A549 (cell line): Measurements from ENCODE around the gene HOXB8. TPM values are rescaled to one million over a fixed set of nuclear protein-coding genes. Genes with fewer than 3 reads are reported as not detected.

Source experiments
- ATAC-seq, 2 experiments: fragments of 200-7000 bp in 1 of 2; fragments of >200 bp in 1 of 2; cut with Nextera tagmentation in 1 of 2; cut with Tn5 transposase in 1 of 2; 3 replicates each; pipeline versions ENCODE4 v1.8.0 to v1.9.1; 2018 to 2020; ENCODE audit warnings: mild to moderate bottlenecking in 1 of 2, moderate library complexity in 1 of 2
- CTCF ChIA-PET: fragments of 300-600 bp; sonication (Branson Sonifier 250); formaldehyde crosslinking; extraction: SDS; loops from one replicate; lab custom pipeline; 2021; ENCODE audit warnings: antibody characterized with exemption, inconsistent platforms; lab: Yijun Ruan, JAX
- POLR2A ChIA-PET: fragments of 350-600 bp; formaldehyde crosslinking; extraction: SDS; loops from one replicate; lab custom pipeline; 2021; ENCODE audit warnings: antibody characterized with exemption, inconsistent platforms; lab: Yijun Ruan, JAX
- DNase-seq, 2 experiments: peaks; one replicate each; pipeline versions ENCODE4 v3.0.0 to v3.0.0-alpha.2; 2011 to 2016; ENCODE audit warnings: low read depth in 1 of 2, low spot score in 1 of 2
- FAIRE-seq: peaks from 2 replicates; lab custom pipeline; 2011; peaks lifted over from hg19 to GRCh38; lab: Jason Lieb, UNC
- H3K27ac ChIP-seq, 2 experiments: fragments of >200 bp; sonication (Bioruptor Twin); formaldehyde crosslinking; 3 replicates each; pipeline ENCODE4 v1.5.1; 2016 to 2017
- H3K4me1 ChIP-seq: fragments of >200 bp; sonication (Bioruptor Twin); formaldehyde crosslinking; 3 replicates; pipeline ENCODE4 v1.6.1; 2016
- H3K4me2 ChIP-seq: fragments of >200 bp; sonication (Bioruptor Twin); formaldehyde crosslinking; 3 replicates; pipeline ENCODE4 v1.6.1; 2016
- H3K4me3 ChIP-seq: fragments of >200 bp; sonication (Bioruptor Twin); formaldehyde crosslinking; 3 replicates; pipeline ENCODE4 v1.5.1; 2016
- H3K9me3 ChIP-seq: fragments of >200 bp; sonication (Bioruptor Twin); formaldehyde crosslinking; 3 replicates; pipeline ENCODE4 v1.6.1; 2016
- ATOH8 ChIP-seq: fragments of 250-450 bp; sonication (Bioruptor Pico); IDR thresholded peaks from 2 replicates; pipeline ENCODE4 v1.5.0; 2020; ENCODE audit warnings: low read depth, mild to moderate bottlenecking, moderate library complexity
- BHLHE40 ChIP-seq: IDR thresholded peaks from 2 replicates; pipeline ENCODE4 v1.6.1; 2012; ENCODE audit warnings: low read depth, low read length, inconsistent platforms
- CBX2 ChIP-seq: fragments of 200-600 bp; sonication (generic); IDR thresholded peaks from 2 replicates; pipeline ENCODE4 v1.6.1; 2016; ENCODE audit warnings: low read depth, mild to moderate bottlenecking, borderline replicate concordance
- CBX8 ChIP-seq: fragments of 200-600 bp; sonication (generic); IDR thresholded peaks from 2 replicates; pipeline ENCODE4 v1.6.1; 2016
- EHF ChIP-seq: fragments of 250-450 bp; sonication (Bioruptor Pico); IDR thresholded peaks from 2 replicates; pipeline ENCODE4 v1.5.0; 2020; ENCODE audit warnings: mild to moderate bottlenecking
- ELK1 ChIP-seq: fragments of 150-350 bp; IDR thresholded peaks from 2 replicates; pipeline ENCODE4 v1.6.1; 2014; ENCODE audit warnings: low read depth, mild to moderate bottlenecking, low read length
- EP300 ChIP-seq, 2 experiments: fragments of >200 bp; sonication (Bioruptor Twin); formaldehyde crosslinking; IDR thresholded peaks; 2 replicates in 1 of 2; 3 replicates in 1 of 2; pipeline ENCODE4 v1.6.1; 2016 to 2017
- FOSB ChIP-seq: fragments of 250-450 bp; sonication (Bioruptor Pico); IDR thresholded peaks from 2 replicates; pipeline ENCODE4 v1.5.0; 2020; ENCODE audit warnings: mild to moderate bottlenecking, moderate library complexity
- FOSL2 ChIP-seq, 2 experiments: fragments of 450-650 bp in 1 of 2; fragments of >200 bp in 1 of 2; sonication (Bioruptor Twin) in 1 of 2; formaldehyde crosslinking; IDR thresholded peaks; 2 replicates each; pipeline versions ENCODE4 v1.5.0 to v1.6.1; 2016 to 2020; ENCODE audit warnings: mild to moderate bottlenecking in 1 of 2, moderate library complexity in 1 of 2
- FOXS1 ChIP-seq: fragments of 250-450 bp; sonication (Bioruptor Pico); IDR thresholded peaks from 2 replicates; pipeline ENCODE4 v1.5.0; 2020; ENCODE audit warnings: mild to moderate bottlenecking, moderate library complexity
- GATA3 ChIP-seq: IDR thresholded peaks from 2 replicates; pipeline ENCODE4 v1.6.1; 2012; ENCODE audit warnings: borderline replicate concordance
- HMGXB4 ChIP-seq: fragments of 250-450 bp; sonication (Bioruptor Pico); IDR thresholded peaks from 2 replicates; pipeline ENCODE4 v1.5.0; 2021; ENCODE audit warnings: mild to moderate bottlenecking, moderate library complexity, borderline replicate concordance
- HOXA7 ChIP-seq: fragments of 250-450 bp; sonication (Bioruptor Pico); IDR thresholded peaks from 2 replicates; pipeline ENCODE4 v1.5.0; 2020; ENCODE audit warnings: mild to moderate bottlenecking, moderate library complexity
- HOXB13 ChIP-seq: fragments of 250-450 bp; sonication (Bioruptor Pico); IDR thresholded peaks from 2 replicates; pipeline ENCODE4 v1.5.0; 2020; ENCODE audit warnings: low read depth, mild to moderate bottlenecking, moderate library complexity
- JUN ChIP-seq, 2 experiments: fragments of >200 bp; sonication (Bioruptor Twin); formaldehyde crosslinking; IDR thresholded peaks; 2 replicates in 1 of 2; 3 replicates in 1 of 2; pipeline ENCODE4 v1.6.1; 2016 to 2017
- JUNB ChIP-seq: fragments of >200 bp; sonication (Bioruptor Twin); formaldehyde crosslinking; IDR thresholded peaks from 2 replicates; pipeline ENCODE4 v1.6.1; 2016
- KDM1A ChIP-seq: fragments of 200-600 bp; sonication (generic); IDR thresholded peaks from 2 replicates; pipeline ENCODE4 v1.6.1; 2016; ENCODE audit warnings: low read depth, mild to moderate bottlenecking
- MAX ChIP-seq: IDR thresholded peaks from 2 replicates; pipeline ENCODE4 v1.6.1; 2012
- MAZ ChIP-seq: fragments of 150-350 bp; IDR thresholded peaks from 2 replicates; pipeline ENCODE4 v1.6.1; 2014; ENCODE audit warnings: antibody characterized with exemption, low read depth, low read length, borderline replicate concordance
- MYC ChIP-seq: IDR thresholded peaks from 2 replicates; pipeline ENCODE4 v1.6.1; 2012; ENCODE audit warnings: mild to moderate bottlenecking, inconsistent platforms, low read length, improper control_type of control experiment, borderline replicate concordance
- NR3C1 ChIP-seq: fragments of >200 bp; sonication (Bioruptor Twin); formaldehyde crosslinking; IDR thresholded peaks from 3 replicates; pipeline ENCODE4 v1.6.1; 2017
- POLR2A ChIP-seq: IDR thresholded peaks from 2 replicates; pipeline ENCODE4 v1.6.1; 2012; ENCODE audit warnings: mild to moderate bottlenecking, low read length
- POLR2AphosphoS2 ChIP-seq: conservative IDR thresholded peaks from 2 replicates; pipeline ENCODE4 v1.6.1; 2012; ENCODE audit warnings: low read length, improper control_type of control experiment, inconsistent platforms
- RCOR1 ChIP-seq: fragments of 150-350 bp; IDR thresholded peaks from 2 replicates; pipeline ENCODE4 v1.6.1; 2014; ENCODE audit warnings: antibody characterized with exemption, low read length, low read depth
- REST ChIP-seq: fragments of 200-600 bp; sonication (generic); IDR thresholded peaks from 2 replicates; pipeline ENCODE4 v1.6.1; 2016; ENCODE audit warnings: antibody characterized with exemption, mild to moderate bottlenecking, moderate library complexity
- RFX5 ChIP-seq: fragments of 450-650 bp; IDR thresholded peaks from 2 replicates; pipeline ENCODE4 v1.7.1; 2014; ENCODE audit warnings: antibody characterized with exemption, mild to moderate bottlenecking, moderate library complexity
- TFCP2L1 ChIP-seq: fragments of 250-450 bp; sonication (Bioruptor Pico); IDR thresholded peaks from 2 replicates; pipeline ENCODE4 v1.5.0; 2021; ENCODE audit warnings: mild to moderate bottlenecking
- ZSCAN20 ChIP-seq: fragments of 250-450 bp; sonication (Bioruptor Pico); IDR thresholded peaks from 2 replicates; pipeline ENCODE4 v1.8.0; 2022; ENCODE audit warnings: mild to moderate bottlenecking, moderate library complexity
- WGBS: methylation state at CpG from one replicate; pipeline ENCODE4 v1.1.6; 2017; ENCODE audit errors: missing lambda C conversion rate; 5-methylcytosine and 5-hydroxymethylcytosine counted together
- polyA plus RNA-seq, 4 experiments: library from polyadenylated mRNA; depleted of rRNA in 3 of 4; stranded (reverse); fragments of >200 nt; fragmentation: RNase III in 1 of 4; extraction: RNeasy Plus Mini Kit Qiagen cat#74134 plus additional on column Dnase treatment in 1 of 4; gene quantifications; 2 replicates in 3 of 4; 3 replicates in 1 of 4; pipeline ENCODE4 v1.2.3, GENCODE V29; 2011 to 2017

The HOXB8 gene
- polyA plus RNA-seq, 2 of the 4 experiments (the other 2 are of a cell fraction): 5.8 to 11.1 TPM

- Histone ChIP-seq H3K4me2 (no peak overlapping the region), H3K27ac (no peak overlapping the region), H3K9me3 (no peaks in the 10 kb centered on the region), H3K4me1 (peaks cover 13% of the 10 kb centered on the region; the same call in 2 of the 3 replicates), H3K4me3 (no peak overlapping the region)
- TF ChIP-seq ZSCAN20 (no peak), REST (no peak), HOXB13 (no peak), RCOR1 (no peak), TFCP2L1 (no peak), POLR2AphosphoS2 (no peak), EP300 (IDR thresholded peaks at IDR 0.05) (no peak), BHLHE40 (no peak), GATA3 (no peak), CBX8 (no peak), JUN (IDR thresholded peaks at IDR 0.05) (no peak), CBX2 (no peak), MYC (no peak), MAZ (no peak), HMGXB4 (CRISPR knock-in tag) (no peak), EHF (CRISPR knock-in tag) (no peak), POLR2A (no peak), KDM1A (no peak), JUNB (no peak)
- no peak for FAIRE-seq
- POLR2A ChIA-PET: no interaction called here
- WGBS: 90% methylated on average over 6 of the region's 6 CpGs
- DNase-seq: no peak
- ATAC-seq: no peak
- CTCF ChIA-PET: interaction anchor here (1.3 to 3.6 kb wide), 4 partner anchors 24 to 283 kb away, joined by 3 to 13 read pairs (median 4); no protein-coding TSS in a partner anchor
Observed at GRCh38 chr17:48563385-48563838, 51.7 kb downstream of the HOXB8 start.

- no peak for FAIRE-seq
- H3K9me3 ChIP-seq: no peaks in the 10 kb centered on the region
- no peak overlapping the region for H3K4me2 ChIP-seq
- DNase-seq: no peak
- WGBS: 76% methylated on average over 5 of the region's 5 CpGs
- H3K27ac ChIP-seq: no peak overlapping the region
- no peak for ATAC-seq
- ChIA-PET POLR2A (no interaction called here), CTCF (interaction anchor here (0.9 to 3.6 kb wide), 8 partner anchors 21 to 282 kb away, joined by 3 to 13 read pairs (median 4); no protein-coding TSS in a partner anchor)
- no peak overlapping the region for H3K4me3 ChIP-seq
- peaks cover 13% of the 10 kb centered on the region; the same call in 2 of the 3 replicates for H3K4me1 ChIP-seq
- TF ChIP-seq FOSL2 (IDR thresholded peaks at IDR 0.05) (no peak), FOSL2 (CRISPR knock-in tag; IDR thresholded peaks at IDR 0.05) (no peak), ELK1 (no peak), FOXS1 (no peak), KDM1A (no peak), HOXA7 (CRISPR knock-in tag) (no peak), REST (no peak), JUNB (no peak), ATOH8 (CRISPR knock-in tag) (no peak), POLR2AphosphoS2 (no peak), GATA3 (no peak), RFX5 (no peak), MAX (no peak), NR3C1 (no peak), FOSB (CRISPR knock-in tag) (no peak)
Observed at GRCh38 chr17:48562934-48563333, 52.2 kb downstream of the HOXB8 start.
